Thymus (tissue), 11 donors: ENCODE data around the gene LGALS3BP. TPM values are rescaled to one million over a fixed set of nuclear protein-coding genes. Genes with fewer than 3 reads are reported as not detected.
A peak's percentile ranks its signal among the peaks of the same experiment; 100 is the strongest.

Experiments
- DNase-seq, 9 donors: peaks; one replicate each; pipeline ENCODE4 v3.0.0-alpha.2; 2013; ENCODE audit warnings: low spot score in 9 of 9, low read depth in 6 of 9, missing footprints in 1 of 9
- H3K27ac ChIP-seq, 2 donors: one replicate each; pipeline ENCODE4 v1.5.1; 2013; ENCODE audit warnings: control low read depth in 1 of 2, low read depth in 1 of 2, low read length in 1 of 2, mild to moderate bottlenecking in 1 of 2, moderate library complexity in 1 of 2
- H3K27me3 ChIP-seq, 2 donors: one replicate each; pipeline ENCODE4 v1.5.1; 2013; ENCODE audit warnings: low read length in 1 of 2; ENCODE audit not compliant: control insufficient read depth in 2 of 2, insufficient read depth in 1 of 2
- H3K36me3 ChIP-seq, 2 donors: one replicate each; pipeline ENCODE4 v1.5.1; 2013; ENCODE audit warnings: low read length in 1 of 2, mild to moderate bottlenecking in 1 of 2, moderate library complexity in 1 of 2; ENCODE audit not compliant: control insufficient read depth in 2 of 2, insufficient read depth in 2 of 2
- H3K4me1 ChIP-seq, 2 donors: one replicate each; pipeline ENCODE4 v1.5.1; 2013; ENCODE audit warnings: low read length in 2 of 2; ENCODE audit not compliant: control insufficient read depth in 2 of 2, insufficient read depth in 2 of 2
- H3K4me3 ChIP-seq, 2 donors: one replicate each; pipeline ENCODE4 v1.5.1; 2013; ENCODE audit warnings: low read length in 2 of 2, control low read depth in 1 of 2, mild to moderate bottlenecking in 1 of 2
- H3K9me3 ChIP-seq, 2 donors: one replicate each; pipeline ENCODE4 v1.5.1; 2013; ENCODE audit warnings: low read length in 1 of 2, mild to moderate bottlenecking in 1 of 2; ENCODE audit not compliant: control insufficient read depth in 2 of 2, insufficient read depth in 1 of 2
- WGBS: extraction: QIAGEN DNeasy Blood & Tissue Kit; methylation state at CpG from one replicate; pipeline ENCODE4 v1.1.7; 2013; 5-methylcytosine and 5-hydroxymethylcytosine counted together
- polyA plus RNA-seq: library from polyadenylated mRNA; stranded (reverse); fragments of 200-250 nt; gene quantifications from one replicate; pipeline ENCODE4 v1.2.3, GENCODE V29; 2013
- total RNA-seq: library from RNA; stranded (reverse); fragments of 120-200 nt; gene quantifications from one replicate; pipeline ENCODE4 v1.2.4, GENCODE V29; 2013
- donor health status: healthy.

Gene LGALS3BP
- total and polyA plus RNA-seq, 2 donors = 66.1 to 81.3 TPM

GRCh38 chr17:78921437-78921971 lies 58.2 kb downstream of the LGALS3BP start:
- no peak for DNase-seq
- WGBS = 97% methylated on average over 8 of the region's 8 CpGs
- Histone ChIP-seq H3K36me3 (peaks cover 3 to 24% of the 10 kb centered on the region in 2 donors), H3K27ac (peak overlapping the region; percentile 60 to 69), H3K9me3 (no peaks in the 10 kb centered on the region), H3K4me3 (no peak overlapping the region), H3K4me1 (peaks cover 50 to 81% of the 10 kb centered on the region in 2 donors), H3K27me3 (peaks cover 0 to 6% of the 10 kb centered on the region in 2 donors)

Other genes starting within 250 kb of the LGALS3BP start
- gene CYTH1, start 197.7 kb downstream of the LGALS3BP start, total RNA-seq = 39.9 TPM
- gene CYTH1, start 197.7 kb downstream of the LGALS3BP start, polyA plus RNA-seq = 91.7 TPM
- gene USP36, start 139.1 kb downstream of the LGALS3BP start, total RNA-seq = 10.1 TPM
- 32.5 TPM for gene USP36, start 139.1 kb downstream of the LGALS3BP start, polyA plus RNA-seq
- 0.38 TPM for gene CEP295NL, start 76.7 kb downstream of the LGALS3BP start, total RNA-seq
- 0.50 TPM for gene CEP295NL, start 76.7 kb downstream of the LGALS3BP start, polyA plus RNA-seq
- gene TIMP2, start 54.5 kb downstream of the LGALS3BP start, total RNA-seq = 23.1 TPM
- gene TIMP2, start 54.5 kb downstream of the LGALS3BP start, polyA plus RNA-seq = 27.5 TPM
- gene CANT1, start 29.8 kb upstream of the LGALS3BP start, total RNA-seq = 20.2 TPM
- 18.5 TPM for gene CANT1, start 29.8 kb upstream of the LGALS3BP start, polyA plus RNA-seq
- 2.2 TPM for gene C1QTNF1, start 44.2 kb upstream of the LGALS3BP start, total RNA-seq
- 34.9 TPM for gene C1QTNF1, start 44.2 kb upstream of the LGALS3BP start, polyA plus RNA-seq
- 11.2 TPM for gene ENGASE, start 94.9 kb upstream of the LGALS3BP start, total RNA-seq
- gene ENGASE, start 94.9 kb upstream of the LGALS3BP start, polyA plus RNA-seq = 71.1 TPM